GM19025 (cell line): ENCODE data around the gene ACAP3.
A peak's percentile ranks its signal among the peaks of the same experiment; 100 is the strongest.

Experiments used
- ATAC-seq: cut with Tn5 transposase; IDR thresholded peaks from one replicate; pipeline ENCODE4 v1.9.1; 2021; ENCODE audit warnings: mild to moderate bottlenecking, low read depth, moderate library complexity; ENCODE audit not compliant: unreplicated experiment

Gene ACAP3, protein sequence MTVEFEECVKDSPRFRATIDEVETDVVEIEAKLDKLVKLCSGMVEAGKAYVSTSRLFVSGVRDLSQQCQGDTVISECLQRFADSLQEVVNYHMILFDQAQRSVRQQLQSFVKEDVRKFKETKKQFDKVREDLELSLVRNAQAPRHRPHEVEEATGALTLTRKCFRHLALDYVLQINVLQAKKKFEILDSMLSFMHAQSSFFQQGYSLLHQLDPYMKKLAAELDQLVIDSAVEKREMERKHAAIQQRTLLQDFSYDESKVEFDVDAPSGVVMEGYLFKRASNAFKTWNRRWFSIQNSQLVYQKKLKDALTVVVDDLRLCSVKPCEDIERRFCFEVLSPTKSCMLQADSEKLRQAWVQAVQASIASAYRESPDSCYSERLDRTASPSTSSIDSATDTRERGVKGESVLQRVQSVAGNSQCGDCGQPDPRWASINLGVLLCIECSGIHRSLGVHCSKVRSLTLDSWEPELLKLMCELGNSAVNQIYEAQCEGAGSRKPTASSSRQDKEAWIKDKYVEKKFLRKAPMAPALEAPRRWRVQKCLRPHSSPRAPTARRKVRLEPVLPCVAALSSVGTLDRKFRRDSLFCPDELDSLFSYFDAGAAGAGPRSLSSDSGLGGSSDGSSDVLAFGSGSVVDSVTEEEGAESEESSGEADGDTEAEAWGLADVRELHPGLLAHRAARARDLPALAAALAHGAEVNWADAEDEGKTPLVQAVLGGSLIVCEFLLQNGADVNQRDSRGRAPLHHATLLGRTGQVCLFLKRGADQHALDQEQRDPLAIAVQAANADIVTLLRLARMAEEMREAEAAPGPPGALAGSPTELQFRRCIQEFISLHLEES

DNA sequence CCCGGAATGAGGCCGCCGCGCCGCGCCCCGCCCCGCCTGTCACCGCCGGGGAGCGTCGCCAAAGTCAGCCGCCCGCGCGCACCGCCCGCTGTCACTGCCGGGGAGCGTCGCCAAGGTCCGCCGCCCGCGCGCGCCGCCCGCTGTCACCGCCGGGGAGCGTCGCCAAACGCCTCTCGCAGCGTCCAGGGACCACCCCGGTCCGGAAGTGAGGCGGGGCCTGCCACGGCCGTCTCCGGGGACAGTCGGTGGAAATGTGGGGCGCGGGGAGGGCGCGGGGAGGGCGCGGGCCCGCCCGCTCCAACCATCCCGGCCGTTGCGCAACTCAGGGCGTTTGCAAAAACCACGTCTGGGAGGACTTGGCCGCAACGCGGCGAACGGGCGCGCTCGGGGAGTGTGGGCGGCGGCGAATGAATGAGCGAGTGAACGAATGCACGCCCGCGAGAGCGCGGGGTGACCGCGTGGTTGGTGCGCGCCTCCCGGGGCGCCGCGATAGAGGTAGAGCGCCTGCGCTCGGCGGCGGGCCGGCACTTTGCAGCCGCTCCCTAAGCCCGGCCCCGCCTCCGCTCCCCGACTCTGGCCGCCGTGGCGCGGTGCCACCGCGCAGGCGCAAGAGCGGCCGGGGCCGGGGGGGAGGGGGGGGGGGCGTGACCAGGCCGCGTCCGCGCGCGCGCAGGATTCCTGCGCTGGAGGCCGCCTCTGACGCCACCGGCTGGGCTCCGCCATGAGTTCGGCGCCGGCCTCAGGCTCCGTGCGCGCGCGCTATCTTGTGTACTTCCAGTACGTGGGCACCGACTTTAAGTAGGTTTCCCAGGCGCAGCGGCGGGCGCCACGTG, at the start of gene ACAP3, which contains the start of gene PUSL1:
TSS of gene ACAP3 (minus strand) at position 8 of the 833 bp plus-strand sequence. CDS start 115 bp downstream, outside the sequence.
TSS of gene PUSL1 (plus strand) at position 675 of the 833 bp plus-strand sequence. CDS start at position 722, 47 bp downstream.
- ATAC-seq: peak; percentile 59

DNA sequence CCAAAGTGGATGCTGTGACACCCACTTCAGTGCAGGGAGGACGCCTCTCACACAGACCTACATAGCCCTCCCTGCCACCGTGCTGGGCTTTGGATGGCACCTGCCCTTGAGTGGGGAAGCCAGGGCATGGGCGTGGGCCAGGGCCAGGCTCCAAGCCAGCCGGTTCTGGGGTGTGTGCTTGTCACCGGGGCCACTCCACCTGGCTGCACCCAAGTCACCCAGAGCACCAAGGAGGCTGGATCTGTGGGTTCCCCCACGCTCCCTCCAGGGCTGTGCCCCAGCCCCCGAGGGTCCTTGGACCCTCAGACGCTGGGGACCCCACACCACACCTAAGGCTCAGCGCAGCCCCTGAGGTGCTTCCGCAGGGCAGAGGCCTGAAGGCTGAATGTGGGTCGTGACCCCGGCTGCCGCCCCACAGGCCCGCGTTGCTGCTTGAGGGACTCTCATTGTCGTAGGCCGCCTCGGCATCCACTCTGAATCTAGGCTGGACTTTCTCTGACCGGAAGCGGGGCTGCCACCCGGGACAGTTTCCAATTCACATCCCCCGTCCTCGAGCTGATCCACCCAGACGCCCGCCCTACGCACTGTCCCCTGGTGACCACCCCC, 49.2 kb upstream of the ACAP3 start:
- no peak for ATAC-seq

DNA sequence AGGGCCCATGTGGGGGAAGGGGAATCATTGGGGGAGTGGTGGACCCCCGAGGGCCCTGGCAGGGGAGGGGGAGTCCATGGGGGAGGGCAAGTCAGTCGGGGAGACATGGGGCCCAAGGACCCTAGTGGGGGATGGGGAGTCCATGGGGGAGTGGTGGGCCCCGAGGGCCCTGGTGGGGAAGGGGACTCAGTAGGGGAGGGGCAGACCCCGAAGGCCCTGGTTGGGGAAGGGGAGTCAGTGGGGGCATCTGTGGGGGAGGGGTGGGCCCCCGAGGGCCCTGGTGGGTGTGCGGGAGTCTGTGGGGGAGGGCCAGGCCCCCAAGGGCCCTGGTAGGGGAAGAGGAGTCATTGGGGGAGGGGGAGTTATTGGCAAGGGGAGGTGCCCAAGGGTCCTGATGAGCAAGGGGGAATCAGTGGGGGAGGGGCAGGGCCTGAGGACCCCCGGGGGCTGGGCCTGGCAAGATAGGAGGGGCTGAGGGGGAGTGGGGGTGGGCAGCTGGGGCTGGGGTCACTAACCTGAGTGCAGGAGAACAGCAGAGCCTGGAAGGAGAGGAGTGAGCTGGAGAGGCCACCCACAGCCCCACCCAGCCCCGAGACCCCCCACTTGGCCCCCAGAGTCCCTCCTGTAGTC, 48.6 kb upstream of the ACAP3 start:
- ATAC-seq: no peak

DNA sequence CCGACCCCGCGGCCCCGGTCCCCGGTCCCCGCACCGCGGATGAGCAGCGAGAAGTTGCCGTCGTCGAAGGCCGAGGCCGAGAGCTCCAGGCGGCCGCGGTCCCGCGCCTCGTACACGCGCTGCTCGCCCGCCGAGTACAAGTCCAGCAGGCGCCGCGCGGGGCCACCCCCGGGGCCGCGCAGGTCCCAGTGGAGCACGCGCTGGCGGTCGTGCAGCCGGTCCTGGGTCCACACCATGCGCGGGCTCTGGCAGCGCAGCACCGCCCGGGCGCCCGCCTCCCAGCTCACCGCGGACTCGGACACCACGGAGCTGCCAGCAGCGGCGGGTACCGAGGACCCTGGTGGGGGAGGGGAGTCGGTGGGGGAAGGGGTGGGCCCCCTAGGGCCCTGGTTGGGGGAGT, 47.7 kb upstream of the ACAP3 start:
- ATAC-seq: no peak

DNA sequence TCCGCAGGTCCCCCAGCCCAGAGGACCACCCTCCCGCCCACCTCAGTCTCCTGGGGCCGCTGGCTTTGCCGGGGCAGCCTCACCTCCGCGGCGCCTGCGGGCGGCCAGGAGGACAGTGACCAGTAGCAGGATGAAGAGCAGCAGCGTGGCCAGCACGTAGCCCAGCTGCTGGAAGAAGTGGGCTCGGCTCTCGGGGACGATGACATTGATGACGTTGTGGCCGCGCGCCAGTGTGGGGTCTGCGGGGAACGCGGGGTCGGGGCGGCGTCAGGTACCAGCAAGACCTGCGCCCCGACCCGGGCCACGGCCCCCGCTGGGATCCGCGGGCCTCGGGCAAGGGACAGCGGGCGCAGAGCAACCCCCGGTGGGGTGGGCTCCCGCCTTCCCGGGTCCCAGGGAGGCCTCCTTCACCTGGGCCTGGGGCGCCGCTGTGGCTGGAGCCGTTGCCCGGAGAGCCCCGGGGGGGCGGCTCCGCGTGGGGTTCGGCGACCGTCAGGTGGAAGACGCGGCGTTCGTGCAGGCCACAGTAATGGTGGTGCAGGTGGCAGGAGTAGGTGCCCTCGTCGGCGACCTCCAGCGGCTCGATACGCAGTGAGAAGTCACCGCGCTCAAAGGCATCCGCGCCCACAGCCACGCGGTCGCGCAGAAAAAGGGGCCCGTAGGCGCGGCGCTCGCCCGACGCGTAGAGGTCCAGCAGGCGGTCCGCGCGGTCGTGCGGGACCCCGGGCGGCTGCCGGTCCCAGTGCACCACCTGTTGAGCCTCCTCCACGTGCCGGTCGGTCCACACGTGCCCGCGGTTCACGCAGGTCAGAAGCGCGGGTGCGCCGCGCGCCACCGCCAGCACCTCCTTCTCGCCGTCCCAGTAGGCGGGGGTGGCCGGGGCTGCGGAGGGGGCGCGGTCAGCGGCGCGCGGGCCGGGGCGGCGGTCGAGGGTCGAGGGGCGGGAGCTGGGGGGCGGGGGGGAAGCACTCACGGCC, 46.8 kb upstream of the ACAP3 start:
- ATAC-seq: no peak

DNA sequence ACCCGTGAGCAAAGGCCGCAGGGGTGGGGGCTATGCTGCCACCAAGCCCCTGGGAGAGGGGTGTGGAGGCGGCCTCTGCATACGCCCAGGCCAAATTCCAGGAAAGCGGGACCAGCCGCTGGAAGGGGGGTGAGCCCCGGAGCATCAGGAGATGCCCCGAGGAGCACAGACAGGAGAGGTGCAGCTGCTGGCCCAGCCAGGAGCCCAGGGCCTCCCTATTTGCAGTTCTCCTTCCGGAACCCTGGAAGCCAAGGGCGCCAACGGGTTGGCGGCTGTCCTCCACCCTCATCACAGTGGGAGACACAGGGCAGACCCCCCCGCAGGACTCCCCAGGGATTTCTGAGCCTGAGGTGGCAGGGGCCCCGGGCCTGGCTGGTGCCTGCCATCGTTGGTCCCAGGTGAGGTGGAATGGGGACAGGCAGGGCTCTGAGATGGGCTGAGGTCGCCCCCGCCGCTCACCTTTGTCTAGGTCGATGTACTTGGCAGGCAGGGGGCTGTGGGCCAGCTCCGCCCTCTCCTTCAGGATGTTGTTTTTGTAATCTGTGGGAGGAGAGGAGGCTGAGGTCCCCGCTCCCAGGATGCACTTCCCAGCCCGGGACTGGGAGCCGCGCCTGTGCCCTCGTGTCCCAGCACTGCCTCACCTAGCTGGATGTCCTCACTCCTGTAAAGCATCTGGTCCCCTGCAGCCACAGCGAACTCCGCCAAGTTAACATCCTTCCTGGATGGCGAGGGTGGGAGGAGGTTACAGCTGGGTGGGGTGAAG, 45.8 kb upstream of the ACAP3 start:
- ATAC-seq: no peak

DNA sequence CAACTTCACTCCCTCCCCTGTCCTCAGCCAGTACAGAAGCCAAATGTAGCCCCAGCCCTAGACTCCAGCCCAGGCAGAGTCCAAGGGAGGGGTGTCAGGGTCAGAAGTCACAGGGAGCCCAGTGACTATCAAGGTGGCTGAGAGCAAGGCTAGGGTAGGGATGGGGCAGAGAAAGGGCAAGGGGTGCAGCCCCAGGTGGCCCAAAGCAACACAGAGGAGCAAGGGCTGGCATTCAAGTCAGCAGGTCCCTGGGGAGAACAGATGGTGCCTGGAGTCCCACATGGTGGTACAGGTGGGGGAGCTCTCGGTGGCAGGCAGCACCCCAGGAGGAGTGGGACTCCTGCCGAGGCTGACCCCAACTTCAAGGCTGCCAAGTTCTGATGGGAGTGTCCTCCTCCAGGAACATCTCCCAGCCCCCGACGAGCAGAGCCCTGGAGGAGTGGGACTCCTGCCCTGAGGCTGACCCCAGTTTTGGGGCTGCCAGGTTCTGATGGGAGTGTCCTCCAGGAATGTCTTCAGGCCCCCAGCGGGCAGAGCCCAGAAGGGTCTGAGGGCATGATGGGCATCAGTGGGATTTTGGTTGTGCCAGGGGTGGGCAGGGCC, 45.2 kb upstream of the ACAP3 start:
- ATAC-seq: no peak

DNA sequence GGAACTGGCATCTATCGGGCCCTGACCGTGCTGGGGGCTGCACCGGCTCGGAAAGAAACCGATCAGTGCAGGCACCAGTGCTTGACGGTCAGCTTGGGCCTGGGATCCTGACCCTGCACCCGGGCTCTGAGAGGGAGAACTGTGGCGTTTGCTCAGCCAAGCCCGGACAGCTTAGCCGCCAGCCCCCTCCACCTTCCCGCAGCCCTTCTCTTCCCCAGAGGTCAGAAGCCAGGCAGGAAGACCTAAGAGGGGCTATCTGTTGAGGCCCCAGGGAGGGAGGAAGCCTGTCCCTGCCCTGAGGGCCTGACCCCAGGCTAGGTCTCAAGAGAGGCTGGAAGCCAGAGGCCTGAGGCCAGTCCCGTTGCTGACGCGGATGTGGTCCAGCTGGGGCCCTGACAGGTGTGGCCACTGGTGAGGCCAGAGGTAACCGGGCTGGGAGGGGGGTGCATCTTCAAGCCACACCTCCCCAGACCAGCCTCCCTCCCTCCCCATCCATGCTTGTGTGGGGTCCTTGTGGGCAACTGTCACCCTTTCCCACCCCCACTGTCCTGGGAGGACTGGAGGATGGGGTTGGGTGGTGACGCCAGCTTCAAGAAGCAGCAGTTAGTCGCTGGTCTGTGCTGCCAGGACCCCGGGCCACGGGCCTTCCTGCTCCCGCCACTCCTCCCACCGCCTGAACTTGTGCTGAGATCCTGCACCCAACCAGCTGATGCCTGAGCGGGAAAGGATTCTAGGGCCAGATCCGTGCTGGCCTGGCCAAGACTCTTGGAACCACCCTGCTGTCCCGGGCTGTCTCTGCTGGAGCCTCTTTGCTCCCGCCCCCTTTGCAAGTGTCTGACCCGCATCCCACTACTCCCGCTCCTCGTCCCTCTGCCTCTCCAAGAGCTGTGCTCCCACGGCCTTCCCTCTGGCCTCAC, 44.0 kb upstream of the ACAP3 start:
- ATAC-seq: no peak

DNA sequence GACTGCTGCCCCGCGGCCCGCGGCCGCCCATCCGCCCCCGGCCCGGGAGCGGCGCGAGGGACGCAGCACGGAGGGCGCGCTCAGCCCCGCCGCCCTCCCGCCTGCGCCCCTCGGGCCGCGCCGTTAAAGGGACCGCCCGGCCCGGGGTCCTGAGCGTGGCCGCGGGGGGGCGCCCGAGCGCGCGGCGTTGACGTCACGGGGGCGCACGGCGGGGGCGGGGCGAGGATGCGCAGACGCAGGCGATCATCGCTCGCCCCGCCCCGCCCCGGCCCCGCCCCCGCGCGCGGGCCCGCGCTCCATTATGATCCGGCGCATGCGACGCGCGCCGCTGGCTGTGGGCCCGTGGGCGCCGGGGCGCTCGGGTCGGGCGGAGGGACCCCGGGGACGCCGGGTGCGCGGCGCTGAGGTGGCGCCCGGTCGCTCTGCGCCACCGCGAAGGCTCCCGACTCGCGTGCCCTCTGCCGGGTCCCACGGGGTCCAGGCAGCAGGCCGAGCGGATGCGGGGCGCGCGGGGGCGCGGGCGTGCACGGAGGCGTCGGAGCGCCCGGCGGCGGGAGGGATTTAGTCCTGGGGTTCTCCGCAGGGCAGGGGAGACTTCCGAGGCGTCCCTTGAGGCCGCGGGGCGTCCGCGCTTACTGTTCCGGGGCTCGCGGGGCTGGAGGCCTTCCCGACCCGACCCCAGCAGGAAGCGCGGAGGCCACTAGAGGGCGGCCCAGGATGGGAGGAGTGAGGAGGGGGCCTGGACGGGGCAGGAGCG, 41.7 kb upstream of the ACAP3 start, which contains the start of gene DVL1:
TSS of gene DVL1 (minus strand) at position 163 of the 757 bp plus-strand sequence. CDS start 353 bp downstream, outside the sequence.
- ATAC-seq: peak; percentile 65

DNA sequence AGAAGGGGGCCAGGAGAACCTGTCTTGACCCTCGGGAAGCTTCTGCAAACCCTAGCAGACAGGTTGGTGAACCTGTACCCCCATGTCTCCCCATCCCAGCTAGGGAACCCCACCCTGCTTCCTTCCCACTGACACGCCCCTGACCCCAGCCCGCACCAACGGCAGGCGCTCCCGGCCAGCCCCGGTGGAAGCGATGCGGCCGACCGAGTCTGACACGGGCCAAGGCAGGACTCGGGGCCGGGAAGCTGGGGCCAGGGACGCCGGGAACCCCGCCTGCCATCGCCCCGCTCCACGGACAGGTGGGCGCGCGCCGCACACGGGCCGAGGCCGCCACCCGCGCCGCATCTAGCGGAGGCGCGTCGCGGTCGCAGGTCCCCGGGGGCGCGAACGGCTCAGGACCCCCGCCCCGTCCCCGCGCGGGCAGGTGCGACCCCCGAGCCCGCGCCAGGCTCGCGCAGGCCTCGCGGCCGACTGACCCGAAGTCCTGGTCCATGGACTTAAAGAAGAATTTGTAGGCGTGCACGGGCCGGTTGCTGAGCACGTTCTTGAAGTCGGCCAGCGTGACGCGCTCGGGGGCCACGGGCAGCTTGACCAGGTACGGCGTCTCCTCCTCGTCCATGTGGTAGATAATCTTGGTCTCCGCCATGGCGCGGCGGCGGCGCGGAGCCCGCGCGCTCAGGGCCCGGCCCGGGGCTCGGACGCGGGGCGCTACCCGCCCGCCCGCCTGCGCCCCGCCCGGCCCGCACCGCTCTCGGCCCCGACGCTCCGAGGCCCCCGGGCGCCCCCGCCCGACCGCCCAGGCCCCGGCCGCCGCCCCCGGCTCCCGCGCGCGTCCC, 40.9 kb upstream of the ACAP3 start:
- ATAC-seq: peak; percentile 21

DNA sequence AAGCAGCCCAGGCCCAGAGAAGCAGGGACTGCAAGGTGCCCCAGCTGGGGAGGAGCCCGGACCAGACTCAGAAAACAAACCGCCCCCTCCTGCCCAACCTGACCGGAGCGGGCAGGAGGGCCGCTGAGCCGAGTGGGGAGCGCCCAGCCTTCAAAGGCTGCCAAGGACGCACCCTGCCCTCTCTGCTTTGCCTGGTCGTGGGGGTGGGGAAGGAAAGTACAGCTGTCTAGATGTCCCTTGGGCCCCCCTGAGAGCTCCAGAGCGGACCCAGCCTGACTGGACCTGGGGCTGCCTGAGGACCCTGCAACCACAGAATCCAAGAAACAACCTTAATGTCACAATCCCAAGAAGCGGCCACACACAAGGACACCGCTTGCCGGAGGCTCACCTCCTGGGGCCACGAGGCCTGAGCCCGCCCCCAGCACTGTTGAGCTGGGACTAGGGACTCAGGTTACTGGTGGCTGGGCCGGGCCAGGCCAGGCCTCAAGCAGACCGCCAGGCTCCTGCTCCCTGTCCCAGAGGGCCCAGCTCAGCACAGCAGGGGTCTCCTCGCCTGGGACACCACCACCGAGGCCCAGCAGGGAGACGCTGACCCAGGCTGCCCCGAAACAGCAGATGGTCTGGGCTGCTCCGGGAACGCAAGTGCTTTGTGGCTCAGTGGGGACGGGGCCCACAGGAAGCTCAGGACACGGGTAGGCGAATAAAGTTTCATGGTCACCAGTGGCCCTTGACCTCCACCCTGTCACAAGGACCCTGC, 40.1 kb upstream of the ACAP3 start:
- no peak for ATAC-seq

DNA sequence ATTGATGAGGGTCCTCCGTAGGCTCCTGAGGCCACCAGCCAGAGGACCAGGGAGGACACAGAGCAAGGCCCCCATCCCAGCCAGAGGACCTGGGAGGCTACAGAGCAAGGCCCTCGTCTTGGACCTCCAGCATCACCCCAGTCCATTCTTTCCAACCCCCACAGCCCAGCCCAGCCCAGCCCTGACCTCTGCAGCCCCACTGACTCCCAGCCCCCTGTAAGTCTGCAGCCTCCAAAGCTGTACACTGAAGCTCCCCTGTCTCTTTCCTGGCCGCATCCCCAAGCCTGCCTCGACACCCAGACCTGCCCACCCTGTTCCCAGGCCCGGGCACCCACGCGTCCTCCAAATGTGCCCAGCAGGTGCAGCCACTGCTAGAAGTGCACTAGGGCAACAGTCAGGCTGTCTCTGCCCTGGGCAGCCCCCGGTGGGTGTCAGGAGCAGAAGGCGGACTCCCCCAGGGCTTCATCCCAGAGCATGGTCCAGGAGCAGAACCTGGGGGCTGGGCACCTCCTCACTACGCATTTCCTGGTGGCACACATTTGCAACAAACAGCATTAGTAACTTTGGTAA, 39.4 kb upstream of the ACAP3 start:
- no peak for ATAC-seq

DNA sequence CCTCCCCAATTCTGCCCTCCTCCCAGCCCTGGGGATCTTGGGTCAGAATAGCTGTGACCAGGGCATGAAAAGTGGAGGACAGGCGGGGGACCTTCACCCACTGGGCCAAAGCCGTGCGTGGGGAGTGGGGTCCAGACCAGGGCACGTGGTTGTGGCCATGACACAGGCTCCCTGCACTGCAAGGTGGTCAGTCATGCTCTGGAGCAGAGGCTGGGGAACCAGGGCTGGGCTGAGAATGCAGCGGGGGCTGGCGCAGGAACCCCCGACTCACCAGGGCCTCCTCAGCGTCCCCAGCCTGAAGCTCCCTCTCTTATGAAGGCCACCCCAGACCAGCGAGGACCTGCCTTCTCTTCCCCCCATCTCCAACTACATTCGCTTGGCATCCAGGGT, 38.8 kb upstream of the ACAP3 start:
- ATAC-seq: no peak
